Stromal cell of bone marrow (primary cell): ENCODE measurements around the gene INTS11.
"Not testable (repeated sequence)": the region's sequence is repeated elsewhere in the genome, so short reads cannot be mapped to it uniquely, and the experiment has no call there.

Experiments used
- DNase-seq: peaks from one replicate; pipeline ENCODE4 v3.0.0-alpha.2; 2012; ENCODE audit warnings: low read depth

The INTS11 gene

DNA sequence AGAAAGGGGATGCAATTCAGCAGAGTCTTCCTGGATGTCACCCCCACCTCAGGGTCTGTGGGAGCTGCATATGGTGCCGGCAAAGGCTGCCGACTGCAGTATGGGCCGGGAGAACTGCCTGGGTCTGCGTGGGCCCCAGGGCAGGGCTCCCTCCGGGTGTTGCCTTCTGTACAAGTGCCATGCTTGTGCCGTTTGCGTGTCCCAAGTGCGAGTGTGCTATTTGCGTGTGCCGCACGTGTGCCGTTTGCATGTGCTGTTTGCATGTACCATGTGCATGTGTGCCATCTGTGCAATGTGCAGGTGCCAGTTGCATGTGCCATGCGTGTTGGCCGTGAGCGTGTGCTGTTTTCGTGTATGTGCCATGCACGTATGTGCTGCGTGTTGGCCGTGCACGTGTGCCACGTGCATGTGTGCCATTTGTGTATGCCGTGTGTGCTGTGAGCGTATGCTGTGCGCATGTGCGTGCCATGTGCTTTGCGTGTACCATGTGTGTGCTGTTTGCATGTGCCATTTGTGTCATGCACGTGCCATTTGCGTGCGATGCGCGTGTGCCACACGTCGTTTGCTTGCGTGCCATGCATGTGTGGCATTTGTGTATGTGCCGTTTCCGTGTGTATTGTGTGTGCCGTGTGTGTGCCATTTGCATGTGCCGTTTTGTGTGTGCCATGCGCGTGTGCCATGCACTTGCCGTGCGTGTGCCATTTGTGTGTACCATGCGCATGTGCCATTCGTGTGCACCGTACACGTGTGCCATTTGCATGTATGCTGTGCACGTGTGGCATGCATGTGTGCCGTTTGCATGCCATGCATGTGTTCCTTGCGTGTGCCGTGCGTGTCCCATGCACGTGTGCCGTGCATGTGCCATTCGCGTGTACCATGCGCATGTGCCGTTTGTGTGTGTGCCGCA lies 5.1 kb upstream of the INTS11 start:
- no peak for DNase-seq

DNA sequence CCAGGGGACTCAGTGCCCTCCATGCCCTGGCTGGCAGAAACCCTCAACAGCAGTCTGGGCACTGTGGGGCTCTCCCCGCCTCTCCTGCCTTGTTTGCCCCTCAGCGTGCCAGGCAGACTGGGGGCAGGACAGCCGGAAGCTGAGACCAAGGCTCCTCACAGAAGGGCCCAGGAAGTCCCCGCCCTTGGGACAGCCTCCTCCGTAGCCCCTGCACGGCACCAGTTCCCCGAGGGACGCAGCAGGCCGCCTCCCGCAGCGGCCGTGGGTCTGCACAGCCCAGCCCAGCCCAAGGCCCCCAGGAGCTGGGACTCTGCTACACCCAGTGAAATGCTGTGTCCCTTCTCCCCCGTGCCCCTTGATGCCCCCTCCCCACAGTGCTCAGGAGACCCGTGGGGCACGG lies 3.8 kb upstream of the INTS11 start:
- DNase-seq = no peak

DNA sequence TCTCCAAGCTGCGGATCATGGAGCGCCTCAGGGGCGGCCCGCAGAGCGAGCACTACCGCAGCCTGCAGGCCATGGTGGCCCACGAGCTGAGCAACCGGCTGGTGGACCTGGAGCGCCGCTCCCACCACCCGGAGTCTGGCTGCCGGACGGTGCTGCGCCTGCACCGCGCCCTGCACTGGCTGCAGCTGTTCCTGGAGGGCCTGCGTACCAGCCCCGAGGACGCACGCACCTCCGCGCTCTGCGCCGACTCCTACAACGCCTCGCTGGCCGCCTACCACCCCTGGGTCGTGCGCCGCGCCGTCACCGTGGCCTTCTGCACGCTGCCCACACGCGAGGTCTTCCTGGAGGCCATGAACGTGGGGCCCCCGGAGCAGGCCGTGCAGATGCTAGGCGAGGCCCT lies 2.8 kb upstream of the INTS11 start:
- DNase-seq = no peak

DNA sequence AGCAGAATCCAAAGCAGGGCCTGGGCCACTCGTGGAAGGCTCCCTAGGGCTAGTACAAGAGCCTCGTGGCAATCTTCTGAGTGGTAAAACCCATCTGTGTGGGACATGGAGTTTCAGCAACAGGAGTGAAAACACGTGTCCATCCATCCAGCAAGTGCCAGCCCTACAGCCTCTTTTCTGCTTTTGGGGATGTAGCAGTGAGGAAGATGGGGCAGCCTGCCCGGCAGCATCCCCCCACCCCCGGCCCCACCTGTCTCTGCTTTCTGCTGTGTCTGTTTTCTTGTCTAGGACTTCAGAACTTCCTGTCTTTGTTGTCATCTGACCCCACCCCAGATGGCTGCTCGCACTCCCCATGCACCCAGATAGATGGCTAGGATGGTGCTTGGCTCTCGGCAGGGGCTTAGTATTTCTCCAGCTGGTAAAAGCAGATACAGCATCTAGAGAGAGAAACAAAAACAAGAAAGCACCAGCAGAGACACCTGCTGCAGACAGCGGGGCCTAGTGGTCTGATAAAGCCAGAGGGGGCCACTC lies 1.7 kb upstream of the INTS11 start:
- DNase-seq = no peak

DNA sequence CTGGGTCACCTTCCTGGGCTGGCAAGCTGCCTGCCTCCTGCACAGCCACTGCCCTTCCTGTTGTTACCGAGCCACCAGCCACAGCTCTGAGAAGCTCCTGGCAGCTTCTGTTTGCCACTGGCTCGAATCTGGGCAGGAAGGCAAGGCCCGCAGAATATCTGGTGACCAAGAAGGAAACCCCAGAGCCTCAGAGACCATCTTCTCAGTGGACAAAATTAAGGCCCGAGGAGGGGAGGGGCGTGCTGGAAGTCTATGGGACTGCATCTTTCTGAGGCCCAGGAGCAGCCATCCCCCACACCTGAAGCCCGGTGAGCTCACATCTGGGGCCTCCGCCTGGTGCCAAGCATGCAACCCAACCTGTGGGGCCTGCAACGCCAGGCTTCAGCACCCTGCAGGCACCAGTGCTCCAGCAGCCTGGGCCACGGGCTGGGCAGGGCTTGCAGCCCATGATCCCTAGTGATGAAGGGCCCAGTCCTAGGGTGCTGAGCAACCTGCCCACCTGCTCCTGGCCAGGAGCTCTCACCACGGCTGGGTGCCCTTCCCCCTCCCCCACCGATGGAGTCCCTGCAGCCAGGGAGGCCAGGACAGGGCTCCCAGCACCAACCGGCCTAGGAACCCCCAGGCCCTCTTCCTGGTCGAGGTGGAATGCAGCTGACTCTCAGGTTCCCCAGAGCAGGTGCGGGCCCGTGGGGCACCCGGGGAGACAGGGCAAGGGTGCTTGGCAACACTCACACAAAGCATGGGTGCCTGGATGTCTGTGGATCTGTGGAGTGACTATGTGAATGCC lies 1.0 kb upstream of the INTS11 start:
- DNase-seq = no peak

DNA sequence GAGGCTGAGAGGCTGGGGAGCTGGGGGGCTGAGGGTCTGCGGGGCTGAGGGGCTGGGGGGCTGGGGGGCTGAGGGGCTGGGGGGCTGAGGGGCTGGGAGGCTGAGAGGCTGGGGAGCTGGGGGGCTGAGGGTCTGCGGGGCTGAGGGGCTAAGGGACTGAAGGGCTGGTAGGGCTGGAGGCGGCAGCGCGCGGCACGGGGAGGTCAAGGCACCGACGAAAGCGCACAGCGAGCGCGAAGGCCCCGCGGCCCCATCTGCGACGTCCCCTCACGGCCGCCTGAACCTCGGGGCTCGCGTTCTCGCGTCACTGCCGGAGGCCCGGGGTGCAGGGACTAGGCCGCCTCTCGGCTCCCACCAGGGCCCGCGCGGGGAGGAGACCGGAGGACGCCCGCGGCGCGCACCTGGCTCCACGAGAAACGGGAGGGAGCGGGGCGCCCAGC lies 356 bp downstream of the INTS11 start:
- no peak for DNase-seq

DNA sequence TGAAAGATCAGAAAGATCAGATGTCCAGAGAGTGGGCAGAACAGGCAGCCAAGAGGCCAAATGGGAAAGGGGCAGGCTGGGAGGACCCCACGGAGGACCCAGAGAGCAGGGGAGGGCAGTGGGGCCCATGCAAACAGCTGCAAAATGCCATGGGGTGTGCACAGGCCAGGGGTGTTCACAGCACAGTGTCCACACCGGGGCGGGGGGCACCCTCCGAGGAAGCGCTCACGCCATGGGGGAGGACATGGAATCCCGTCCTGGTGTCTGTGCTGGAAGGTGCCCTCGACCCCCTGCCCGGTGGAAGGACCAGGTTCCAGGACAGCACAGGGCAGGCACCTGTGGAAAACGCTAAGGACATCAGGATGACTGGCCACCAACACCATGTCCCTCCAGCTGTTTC lies 1.5 kb downstream of the INTS11 start:
- DNase-seq = no peak

DNA sequence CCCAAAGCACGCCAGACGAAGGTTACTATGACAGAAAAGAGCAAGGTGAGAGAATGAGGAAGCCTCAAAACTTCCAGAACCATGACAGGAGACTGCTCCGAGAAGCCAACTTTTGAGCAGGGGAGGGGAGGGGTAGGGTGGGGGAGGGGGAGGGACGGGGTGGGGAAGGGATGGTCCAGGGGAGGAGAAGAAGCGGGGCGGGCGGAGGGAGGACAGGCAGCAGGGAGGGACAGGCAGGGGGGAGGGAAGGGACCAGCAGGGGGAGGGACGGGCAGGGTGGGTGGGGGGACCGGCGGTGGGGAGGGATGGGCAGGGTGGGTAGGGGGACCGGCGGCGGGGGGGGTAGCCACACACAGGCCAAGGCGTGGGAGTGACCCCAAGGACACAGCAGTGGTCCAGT lies 2.0 kb downstream of the INTS11 start:
- no peak for DNase-seq

DNA sequence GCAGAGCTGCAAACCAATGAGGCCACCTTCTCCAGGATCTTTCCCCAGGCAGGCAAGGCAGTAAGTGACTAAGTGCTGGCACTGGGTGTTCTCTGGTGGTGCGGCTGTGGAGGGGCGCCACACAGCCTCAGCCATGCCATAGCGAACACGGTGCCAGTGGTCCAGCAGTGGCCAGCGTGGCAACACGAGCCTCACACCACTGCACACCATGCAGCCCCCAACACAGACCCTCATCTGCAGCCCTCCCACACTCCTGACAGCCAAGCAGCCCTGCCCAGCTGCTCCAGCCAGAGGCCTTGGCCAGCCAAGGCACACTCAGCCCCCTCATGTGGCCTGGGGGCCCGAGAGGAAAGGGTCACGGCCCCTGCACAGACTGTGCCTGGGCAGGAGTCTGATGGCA lies 3.0 kb downstream of the INTS11 start:
- DNase-seq = no peak

DNA sequence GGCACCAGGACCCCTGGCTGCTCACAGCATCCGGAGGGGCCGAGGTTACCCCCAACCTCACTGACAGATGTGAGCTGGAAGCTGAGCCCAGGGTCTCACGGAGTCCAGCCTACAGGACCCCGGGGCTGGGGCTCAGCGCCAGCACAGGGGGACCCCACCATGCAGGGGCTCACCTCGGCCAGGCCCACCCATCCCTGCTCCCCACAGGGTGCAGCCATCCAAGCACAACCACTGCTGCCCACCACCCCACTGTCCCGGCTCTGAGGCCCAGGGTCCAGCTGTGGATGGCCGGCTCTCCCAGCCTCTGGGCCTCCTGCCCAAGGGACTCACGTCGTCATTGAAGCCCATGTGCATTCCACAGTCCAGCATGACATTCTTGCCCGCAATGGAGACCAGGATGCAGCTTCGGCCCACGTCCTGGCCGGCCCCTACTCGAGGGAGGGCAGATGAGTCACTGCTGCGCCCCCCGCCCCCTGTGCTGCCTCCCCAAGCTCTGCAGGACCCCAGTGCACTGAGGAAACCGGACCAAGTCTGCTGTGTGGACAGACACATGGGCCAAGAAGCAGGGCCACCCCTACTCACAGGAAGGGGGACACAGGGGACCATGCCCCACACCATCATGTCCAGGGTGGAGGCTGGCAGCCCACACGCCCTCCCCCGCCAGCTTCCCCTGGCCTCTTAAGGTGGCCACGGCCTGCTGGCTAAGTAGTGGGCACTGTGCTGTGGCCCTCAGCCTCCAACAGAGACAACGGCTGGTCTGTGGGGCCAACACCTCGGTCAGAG lies 3.6 kb downstream of the INTS11 start:
- DNase-seq = no peak

DNA sequence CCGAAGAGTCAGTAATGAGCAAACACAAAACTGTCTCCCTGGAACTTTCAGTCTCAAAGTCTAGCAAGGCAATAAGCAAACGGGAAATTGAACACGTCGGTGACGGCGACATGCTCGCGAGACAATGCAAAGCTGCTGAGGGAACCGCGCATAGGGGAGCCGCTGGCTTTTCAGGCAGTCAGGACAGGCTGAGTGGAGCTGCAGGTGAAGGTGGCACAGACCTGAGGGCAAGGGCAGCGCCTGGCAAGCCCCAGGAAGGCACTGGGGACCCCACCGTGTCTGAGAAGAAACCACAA lies 4.9 kb downstream of the INTS11 start:
- no peak for DNase-seq

DNA sequence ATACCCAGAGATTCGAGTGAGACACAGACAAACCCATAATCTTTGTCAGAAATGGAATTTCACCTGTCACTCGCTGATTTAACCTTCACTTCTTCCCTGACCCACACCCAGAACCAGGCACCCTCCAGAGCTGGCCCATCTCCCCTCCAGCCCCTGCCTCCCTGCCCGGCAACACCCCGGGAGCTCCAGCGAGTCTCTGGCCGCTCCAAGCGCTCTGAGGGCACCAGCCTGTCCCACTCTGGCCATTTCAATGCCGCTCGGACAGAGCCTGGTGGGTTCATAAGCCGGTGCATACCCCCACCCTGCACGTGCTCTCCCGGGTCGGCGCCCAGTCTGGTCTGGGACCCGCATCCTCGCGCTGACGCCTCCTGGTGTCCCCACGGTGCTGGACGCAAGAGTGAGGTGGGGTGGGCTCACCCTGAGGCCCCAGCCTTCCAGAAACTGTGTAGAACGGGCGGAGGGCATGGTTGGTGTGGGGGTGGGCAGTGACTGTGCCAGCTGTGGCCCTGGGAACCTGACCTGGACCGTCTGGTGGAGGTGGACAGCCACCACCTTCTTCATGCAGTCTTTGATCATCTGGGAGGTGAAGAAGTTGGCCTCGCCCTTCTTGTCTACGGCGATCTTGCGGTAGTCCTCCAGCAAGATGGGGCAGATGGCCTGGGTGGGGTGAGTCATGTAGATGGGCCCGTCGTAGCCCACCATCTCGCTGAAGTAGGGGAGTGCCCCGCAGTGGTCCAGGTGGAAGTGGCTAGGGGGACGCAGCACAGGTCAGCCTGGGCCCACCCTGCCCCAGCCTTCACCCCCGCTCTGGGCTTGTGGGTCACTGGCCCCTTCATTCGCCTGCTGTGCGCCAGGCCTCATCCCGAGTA lies 5.4 kb downstream of the INTS11 start:
- DNase-seq = no peak

DNA sequence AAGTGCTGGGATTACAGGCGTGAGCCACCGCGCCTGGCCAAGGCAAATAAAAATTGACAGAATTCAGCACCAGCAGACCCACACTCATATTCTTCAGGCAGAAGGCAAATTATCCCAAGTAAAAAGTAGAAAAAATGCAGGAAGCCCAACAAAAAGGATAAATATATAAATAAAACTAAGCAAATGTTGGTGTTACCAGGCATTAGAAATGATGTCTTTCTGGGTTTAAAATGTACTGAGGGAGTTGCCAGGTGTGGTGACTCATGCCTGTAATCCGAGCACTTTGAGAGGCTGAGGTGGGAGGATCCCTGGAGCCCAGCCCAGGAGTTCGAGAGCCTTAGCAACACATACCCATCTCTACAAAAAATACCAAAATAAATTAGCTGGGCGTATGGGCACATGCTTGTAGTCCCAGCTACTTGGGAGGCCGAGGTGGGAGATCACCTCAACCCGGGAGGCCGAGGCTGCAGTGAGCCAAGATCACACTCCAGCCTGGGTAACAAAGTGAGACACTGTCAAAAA lies 6.3 kb downstream of the INTS11 start:
- peak; percentile 93 for DNase-seq

DNA sequence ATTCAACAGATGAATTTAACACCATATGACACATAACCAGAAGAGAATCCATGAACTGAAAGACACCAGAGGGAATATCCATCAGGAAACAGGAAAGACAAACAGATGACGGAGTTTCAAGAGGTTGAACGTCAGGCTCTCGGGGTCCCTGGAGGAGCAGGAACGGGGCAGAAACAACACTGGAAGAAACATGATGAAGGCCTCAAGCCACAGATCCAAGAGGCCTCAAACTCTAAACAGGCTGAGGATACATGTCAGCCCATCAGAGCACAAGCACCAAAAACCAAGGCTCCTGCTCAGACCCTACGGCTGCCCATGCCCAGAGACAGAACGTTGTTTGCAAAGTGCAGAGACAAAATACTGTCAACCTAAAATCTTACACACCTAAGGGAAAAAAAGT lies 7.0 kb downstream of the INTS11 start:
- DNase-seq = no peak

DNA sequence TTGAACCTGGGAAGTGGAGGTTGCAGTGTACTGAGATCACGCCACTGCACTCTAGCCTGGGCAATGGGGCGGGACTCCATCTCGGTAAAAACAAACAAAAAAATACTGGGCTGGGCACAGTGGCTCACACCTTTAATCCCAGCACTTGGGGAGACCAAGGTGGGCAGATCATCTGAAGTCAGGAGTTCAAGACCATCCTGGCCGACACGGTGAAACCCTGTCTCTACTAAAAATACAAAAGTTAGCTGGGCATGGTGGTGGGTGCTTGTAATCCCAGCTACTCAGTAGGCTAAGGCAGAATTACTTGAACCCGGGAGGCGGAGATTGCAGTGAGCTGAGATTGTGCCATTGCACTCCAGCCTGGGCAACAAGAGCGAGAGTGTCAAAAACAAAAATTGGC lies 8.3 kb downstream of the INTS11 start:
- not testable (repeated sequence) for DNase-seq

DNA sequence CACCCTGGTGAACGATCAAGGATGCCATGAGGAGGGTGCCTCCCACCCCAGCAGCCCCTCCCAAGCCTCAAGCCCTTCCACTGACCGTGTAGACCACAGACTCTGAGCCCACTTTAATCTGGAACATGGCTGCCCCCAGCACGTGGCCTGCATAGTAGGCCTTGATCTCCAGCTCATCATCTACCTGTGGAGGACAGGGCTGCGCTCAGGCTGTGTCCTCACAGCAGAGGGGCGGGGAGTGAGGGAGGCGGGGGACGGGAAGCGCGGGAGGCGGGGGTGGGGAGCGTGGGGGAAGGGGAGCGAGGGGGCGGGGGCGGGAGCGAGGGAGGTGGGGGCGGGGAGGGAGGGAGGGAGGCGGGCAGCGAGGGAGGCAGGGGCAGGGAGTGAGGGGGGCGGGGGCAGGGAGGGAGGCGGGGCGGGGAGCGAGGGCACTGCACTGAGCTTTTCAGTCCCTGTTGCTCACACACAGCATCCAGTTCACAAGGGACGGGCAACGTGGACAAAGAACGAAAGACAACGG lies 9.0 kb downstream of the INTS11 start:
- DNase-seq = no peak

DNA sequence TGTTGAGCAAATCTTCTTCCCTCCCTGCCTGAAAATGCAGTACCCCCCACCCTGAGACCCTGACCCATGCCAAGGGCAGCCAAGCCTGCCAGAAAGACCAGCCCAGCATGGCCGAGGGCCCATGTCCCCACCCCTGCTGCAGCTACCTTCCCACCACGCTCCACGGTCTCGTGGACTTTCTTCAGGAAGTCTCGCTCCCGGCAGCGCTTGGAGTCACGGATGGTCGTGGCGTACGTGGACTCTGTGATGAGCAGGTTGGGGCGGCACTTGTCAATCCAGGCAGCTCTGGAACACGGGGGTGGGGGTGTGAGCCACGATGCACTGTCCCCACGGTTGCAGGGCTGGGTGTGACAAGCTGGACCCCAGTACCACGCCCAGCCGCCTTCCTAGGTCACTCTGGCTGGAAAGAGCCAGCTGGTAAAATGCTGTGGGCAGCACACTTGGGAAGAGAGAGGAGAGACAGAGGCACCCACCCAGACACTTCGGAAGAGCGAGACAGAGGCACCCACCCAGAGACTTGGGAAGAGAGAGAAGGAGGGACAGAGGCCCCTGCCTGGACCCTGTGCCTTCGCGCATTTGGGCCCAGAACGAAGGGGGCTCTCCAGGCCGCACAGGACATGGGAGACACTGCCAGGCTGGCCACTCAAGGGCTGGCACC lies 9.7 kb downstream of the INTS11 start:
- no peak for DNase-seq

DNA sequence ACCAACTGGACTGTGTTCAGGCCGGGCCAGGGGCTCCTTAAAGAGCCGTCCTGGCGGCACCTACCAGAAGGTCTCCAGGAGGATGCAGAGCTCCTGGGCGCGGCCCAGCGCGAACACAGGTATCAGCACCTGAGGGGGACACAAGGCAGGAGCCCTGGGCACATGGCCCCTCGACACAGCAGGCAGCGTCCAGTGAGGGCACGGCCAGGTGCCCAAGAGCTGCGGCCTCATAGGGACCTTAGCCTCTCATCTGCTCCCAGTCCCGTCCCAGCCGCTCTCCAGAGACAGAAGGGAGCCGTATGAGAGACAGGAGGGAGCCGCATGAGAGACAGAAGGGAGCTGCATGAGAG lies 10.2 kb downstream of the INTS11 start:
- DNase-seq = no peak

DNA sequence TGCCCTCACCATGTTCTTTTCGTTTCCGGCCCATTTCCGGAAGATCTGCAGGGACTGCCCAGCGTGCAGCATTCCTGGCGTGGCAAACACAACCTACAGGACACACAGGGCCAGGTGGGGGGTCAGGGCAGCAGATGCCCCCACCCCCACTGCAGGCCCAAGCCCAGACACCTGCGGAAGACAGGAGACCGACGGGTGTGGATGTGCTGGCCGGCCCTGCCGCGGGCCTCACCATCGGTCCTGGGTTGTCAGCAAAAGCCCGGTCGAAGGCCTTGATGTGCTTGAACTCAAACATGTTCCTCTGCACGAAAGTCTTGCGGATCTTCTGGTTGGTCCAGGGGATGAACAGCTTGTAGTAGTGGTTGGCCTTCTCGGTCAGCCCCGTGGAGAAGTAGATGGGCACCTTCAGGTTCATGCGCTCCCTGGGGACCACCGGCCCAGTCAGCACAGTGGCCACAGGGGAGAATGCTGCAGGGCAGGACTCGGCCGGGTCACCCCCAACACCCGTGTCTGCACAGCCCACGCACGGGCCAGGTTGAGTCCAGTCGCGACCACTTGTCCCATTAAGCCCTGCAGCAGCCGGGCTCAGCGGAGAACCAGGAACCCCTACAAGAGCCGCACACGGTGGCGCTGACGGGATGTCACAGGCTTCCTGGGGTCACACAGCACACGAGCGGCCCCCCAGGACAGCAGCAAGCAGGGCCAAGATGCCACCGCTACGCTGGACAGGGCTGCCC lies 10.8 kb downstream of the INTS11 start:
- DNase-seq = no peak
